ENCODE measurements around the gene POLR2M. TPM values are rescaled to one million over a fixed set of nuclear protein-coding genes. Genes with fewer than 3 reads are reported as not detected.

The POLR2M gene
- total and polyA plus RNA-seq, 9 donors, result 47.1 to 510 (median 113) TPM

DNA sequence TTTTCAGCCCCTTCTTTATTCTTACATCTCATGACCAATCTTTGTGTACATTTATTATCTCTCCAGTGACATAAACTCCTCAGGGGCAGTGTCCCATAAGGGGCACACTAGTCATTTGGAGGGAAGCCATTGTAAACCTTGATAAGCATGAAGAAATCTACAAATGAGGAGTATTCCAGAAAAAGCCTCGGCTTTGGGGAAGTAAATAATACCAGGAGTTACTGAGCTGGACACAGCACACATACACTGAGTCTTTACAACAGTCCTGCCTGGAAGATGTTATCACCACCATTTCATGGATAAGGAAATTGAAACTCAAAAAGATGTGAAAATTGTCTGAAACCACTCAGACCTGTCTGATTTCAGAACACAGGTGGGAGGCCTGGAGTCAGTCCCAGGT lies 15.4 kb upstream of the POLR2M start:
- Histone ChIP-seq H3K9me3 (no peaks in the 10 kb centered on the region), H3K36me3 (no peaks in the 10 kb centered on the region), H3K4me3 (no peak overlapping the region), H3K27me3 (no peaks in the 10 kb centered on the region), H3K4me1 (ENCODE audit: insufficient read depth) (peaks cover 9% of the 10 kb centered on the region), H3K27ac (no peak overlapping the region)
- TF ChIP-seq CTCF (IDR thresholded peaks at IDR 0.05) (no peak), POLR2A (IDR thresholded peaks at IDR 0.05) (no peak), EP300 (IDR thresholded peaks at IDR 0.05) (no peak)
- DNase-seq, result no peak
- 2 to 3% (median 3%) methylated on average over 1 of the region's 1 CpG for WGBS, 3 donors
- intact Hi-C loops (cut with DNase I), result no loop called here

DNA sequence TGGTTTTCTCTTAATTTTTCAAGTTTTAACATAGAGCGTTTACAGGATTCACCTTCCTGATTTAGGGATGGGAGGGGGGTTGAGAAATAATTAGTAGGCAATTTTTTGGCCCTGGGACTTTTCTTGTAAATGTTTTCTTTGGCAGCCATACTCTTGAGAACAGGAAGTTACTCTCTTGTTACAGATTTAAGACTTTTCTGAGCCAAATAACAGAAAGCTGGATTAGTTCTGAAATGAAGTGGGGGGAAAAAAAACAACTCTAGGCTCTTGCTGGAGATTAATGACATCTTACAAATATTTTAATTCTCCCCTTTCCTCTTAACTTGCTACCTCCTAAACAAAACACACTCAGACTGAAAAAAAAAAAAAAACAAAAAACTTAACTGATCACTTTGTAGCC lies 13.8 kb upstream of the POLR2M start:
- H3K4me3 ChIP-seq, result no peak overlapping the region
- no peak for TF ChIP-seq EP300 (IDR thresholded peaks at IDR 0.05)
- TF ChIP-seq POLR2A (IDR thresholded peaks at IDR 0.05), result no peak
- no peak for TF ChIP-seq CTCF (IDR thresholded peaks at IDR 0.05)
- no peak overlapping the region for H3K27ac ChIP-seq
- intact Hi-C loops (cut with DNase I), result no loop called here
- WGBS, 3 donors, result 5 to 8% (median 8%) methylated on average over 1 of the region's 1 CpG
- no peaks in the 10 kb centered on the region for H3K9me3 ChIP-seq
- no peak for DNase-seq
- no peaks in the 10 kb centered on the region for H3K27me3 ChIP-seq
- H3K4me1 ChIP-seq (ENCODE audit: insufficient read depth), result peaks cover 7% of the 10 kb centered on the region
- H3K36me3 ChIP-seq, result no peaks in the 10 kb centered on the region

- Histone ChIP-seq H3K27ac (no peak overlapping the region), H3K4me1 (ENCODE audit: insufficient read depth) (peaks cover 9% of the 10 kb centered on the region), H3K36me3 (no peaks in the 10 kb centered on the region), H3K4me3 (no peak overlapping the region), H3K9me3 (no peaks in the 10 kb centered on the region), H3K27me3 (no peaks in the 10 kb centered on the region)
- intact Hi-C loops (cut with DNase I), result no loop called here
- DNase-seq, result no peak
- TF ChIP-seq EP300 (IDR thresholded peaks at IDR 0.05) (no peak), CTCF (IDR thresholded peaks at IDR 0.05) (no peak), POLR2A (IDR thresholded peaks at IDR 0.05) (no peak)
- 56 to 80% (median 63%) methylated on average over 1 of the region's 1 CpG for WGBS, 3 donors
Observed at GRCh38 chr15:57694279-57694678, 12.2 kb upstream of the POLR2M start.

DNA sequence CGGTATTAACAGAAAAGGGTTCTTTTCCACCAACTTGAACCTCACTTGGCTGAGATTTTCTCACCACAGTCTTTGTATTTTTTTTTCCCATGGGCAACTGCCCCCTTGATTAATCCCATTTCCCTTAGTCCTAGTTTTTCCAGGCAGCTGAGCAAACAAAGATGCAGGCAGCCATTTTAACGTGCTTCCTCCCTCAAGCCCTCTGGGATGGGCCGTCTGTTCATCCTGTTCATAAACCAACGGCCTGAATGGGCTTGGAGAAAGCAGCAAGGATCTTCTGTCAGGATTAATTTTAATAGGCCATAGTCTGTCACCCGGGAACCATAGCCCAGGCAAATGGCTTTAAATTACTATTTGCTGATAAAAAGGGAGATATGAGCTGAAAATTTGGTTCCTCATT lies 10.4 kb upstream of the POLR2M start:
- H3K27me3 ChIP-seq, result no peaks in the 10 kb centered on the region
- no peak overlapping the region for H3K4me3 ChIP-seq
- H3K27ac ChIP-seq, result no peak overlapping the region
- no peaks in the 10 kb centered on the region for H3K36me3 ChIP-seq
- DNase-seq, result no peak
- TF ChIP-seq CTCF (IDR thresholded peaks at IDR 0.05), result no peak
- no peak for TF ChIP-seq POLR2A (IDR thresholded peaks at IDR 0.05)
- no peak for TF ChIP-seq EP300 (IDR thresholded peaks at IDR 0.05)
- 82 to 88% (median 84%) methylated on average over 5 of the region's 5 CpGs for WGBS, 3 donors
- H3K4me1 ChIP-seq (ENCODE audit: insufficient read depth), result peaks cover 7% of the 10 kb centered on the region
- H3K9me3 ChIP-seq, result no peaks in the 10 kb centered on the region
- intact Hi-C loops (cut with DNase I), result no loop called here

DNA sequence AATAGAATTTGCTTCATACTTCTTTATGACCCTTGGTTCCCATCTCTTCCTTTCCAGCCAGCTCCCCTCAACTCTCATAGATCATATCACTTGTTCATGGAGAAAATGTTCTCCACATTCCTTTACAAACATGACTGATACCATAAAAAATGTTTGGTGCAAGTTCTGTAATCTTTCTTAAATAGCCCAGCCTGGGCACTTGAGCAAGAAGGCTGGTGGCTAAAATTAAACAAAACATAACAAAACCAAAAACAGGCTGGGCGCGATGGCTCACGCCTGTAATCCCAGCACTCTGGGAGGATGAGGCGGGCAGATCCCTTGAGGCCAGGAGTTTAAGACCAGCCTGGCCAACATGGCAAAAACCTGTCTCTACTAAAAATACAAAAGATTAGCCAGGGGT lies 8.9 kb upstream of the POLR2M start:
- no peaks in the 10 kb centered on the region for H3K36me3 ChIP-seq
- no peak overlapping the region for H3K27ac ChIP-seq
- intact Hi-C loops (cut with DNase I), result no loop called here
- WGBS, 3 donors, result 77 to 83% (median 80%) methylated on average over 4 of the region's 4 CpGs
- TF ChIP-seq POLR2A (IDR thresholded peaks at IDR 0.05) (no peak), EP300 (IDR thresholded peaks at IDR 0.05) (no peak), CTCF (IDR thresholded peaks at IDR 0.05) (no peak)
- peaks cover 2% of the 10 kb centered on the region for H3K4me1 ChIP-seq (ENCODE audit: insufficient read depth)
- no peak overlapping the region for H3K4me3 ChIP-seq
- no peaks in the 10 kb centered on the region for H3K9me3 ChIP-seq
- DNase-seq, result no peak
- no peaks in the 10 kb centered on the region for H3K27me3 ChIP-seq
